GM12878 (cell line): Measurements from ENCODE around the gene TLX1.

Source experiments
- BRCA1 ChIP-seq: IDR thresholded peaks from 2 replicates; pipeline ENCODE4 v1.6.1; 2011; ENCODE audit warnings: low read depth, low read length, improper control_type of control experiment
- CTCF ChIP-seq, 3 experiments: IDR thresholded peaks in 2 of 3; conservative IDR thresholded peaks in 1 of 3; 2 replicates each; pipeline ENCODE4 v1.5.1; 2011; ENCODE audit warnings: low read depth in 3 of 3, low read length in 3 of 3, mild to moderate bottlenecking in 3 of 3, control low read depth in 2 of 3, moderate library complexity in 2 of 3, inconsistent platforms in 1 of 3, mixed read lengths in 1 of 3; ENCODE audit not compliant: control insufficient read depth in 2 of 3, insufficient read depth in 1 of 3; ENCODE audit errors: extremely low read depth in 1 of 3
- DPF2 ChIP-seq: fragments of 450-650 bp; IDR thresholded peaks from 2 replicates; pipeline ENCODE4 v1.6.1; 2017; ENCODE audit warnings: mild to moderate bottlenecking
- E2F8 ChIP-seq: fragments of 450-650 bp; IDR thresholded peaks from 2 replicates; pipeline ENCODE4 v1.6.1; 2018; ENCODE audit warnings: mild to moderate bottlenecking, low read depth, moderate library complexity; ENCODE audit not compliant: partially characterized antibody
- E4F1 ChIP-seq: fragments of 450-650 bp; IDR thresholded peaks from 2 replicates; pipeline ENCODE4 v1.6.1; 2018; ENCODE audit warnings: borderline replicate concordance, mild to moderate bottlenecking; ENCODE audit not compliant: partially characterized antibody
- EZH2 ChIP-seq: IDR thresholded peaks from 2 replicates; pipeline ENCODE4 v1.6.1; 2012; ENCODE audit warnings: low read depth, mild to moderate bottlenecking, control low read depth, inconsistent platforms, low read length, borderline replicate concordance; ENCODE audit not compliant: control insufficient read depth
- GABPA ChIP-seq: IDR thresholded peaks from 2 replicates; pipeline ENCODE4 v1.6.1; 2014; ENCODE audit warnings: antibody characterized with exemption, low read depth, mild to moderate bottlenecking, inconsistent platforms
- POLR2A ChIP-seq: IDR thresholded peaks from 2 replicates; pipeline ENCODE4 v1.6.1; 2011; ENCODE audit warnings: low read depth, mild to moderate bottlenecking, low read length
- YBX1 ChIP-seq: fragments of 450-650 bp; IDR thresholded peaks from 2 replicates; pipeline ENCODE4 v1.6.1; 2016; ENCODE audit warnings: antibody characterized with exemption
- ZNF274 ChIP-seq: IDR thresholded peaks from one replicate; pipeline ENCODE4 v1.8.0; 2011; ENCODE audit not compliant: insufficient read length, insufficient read depth
- TF ChIP-seq, protein P1 (sequence below): fragments of 450-650 bp; formaldehyde crosslinking; IDR thresholded peaks from 2 replicates; pipeline ENCODE4 v1.5.0; 2022; ENCODE audit warnings: mild to moderate bottlenecking, missing genetic modification characterization

DNA sequence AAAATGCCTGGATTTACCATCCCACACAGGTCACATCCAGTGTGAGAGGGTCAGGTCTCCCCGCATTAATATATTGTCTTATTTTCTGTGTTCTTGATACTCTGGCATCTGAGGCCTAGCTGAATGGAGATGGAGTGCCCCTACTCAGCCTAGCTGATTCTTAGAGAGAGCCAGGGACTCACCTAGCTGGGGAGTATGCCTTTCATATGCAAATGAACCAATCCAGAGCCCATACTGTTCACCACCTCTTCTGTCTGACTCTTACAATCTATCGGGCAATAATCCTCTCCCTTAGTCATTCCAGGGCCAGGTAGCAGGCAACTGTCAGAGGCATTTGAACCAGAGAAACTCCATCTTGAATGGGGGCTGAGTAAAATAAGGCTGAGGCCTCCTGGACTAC, 51.8 kb downstream of the TLX1 start:
- TF ChIP-seq, protein P1, sequence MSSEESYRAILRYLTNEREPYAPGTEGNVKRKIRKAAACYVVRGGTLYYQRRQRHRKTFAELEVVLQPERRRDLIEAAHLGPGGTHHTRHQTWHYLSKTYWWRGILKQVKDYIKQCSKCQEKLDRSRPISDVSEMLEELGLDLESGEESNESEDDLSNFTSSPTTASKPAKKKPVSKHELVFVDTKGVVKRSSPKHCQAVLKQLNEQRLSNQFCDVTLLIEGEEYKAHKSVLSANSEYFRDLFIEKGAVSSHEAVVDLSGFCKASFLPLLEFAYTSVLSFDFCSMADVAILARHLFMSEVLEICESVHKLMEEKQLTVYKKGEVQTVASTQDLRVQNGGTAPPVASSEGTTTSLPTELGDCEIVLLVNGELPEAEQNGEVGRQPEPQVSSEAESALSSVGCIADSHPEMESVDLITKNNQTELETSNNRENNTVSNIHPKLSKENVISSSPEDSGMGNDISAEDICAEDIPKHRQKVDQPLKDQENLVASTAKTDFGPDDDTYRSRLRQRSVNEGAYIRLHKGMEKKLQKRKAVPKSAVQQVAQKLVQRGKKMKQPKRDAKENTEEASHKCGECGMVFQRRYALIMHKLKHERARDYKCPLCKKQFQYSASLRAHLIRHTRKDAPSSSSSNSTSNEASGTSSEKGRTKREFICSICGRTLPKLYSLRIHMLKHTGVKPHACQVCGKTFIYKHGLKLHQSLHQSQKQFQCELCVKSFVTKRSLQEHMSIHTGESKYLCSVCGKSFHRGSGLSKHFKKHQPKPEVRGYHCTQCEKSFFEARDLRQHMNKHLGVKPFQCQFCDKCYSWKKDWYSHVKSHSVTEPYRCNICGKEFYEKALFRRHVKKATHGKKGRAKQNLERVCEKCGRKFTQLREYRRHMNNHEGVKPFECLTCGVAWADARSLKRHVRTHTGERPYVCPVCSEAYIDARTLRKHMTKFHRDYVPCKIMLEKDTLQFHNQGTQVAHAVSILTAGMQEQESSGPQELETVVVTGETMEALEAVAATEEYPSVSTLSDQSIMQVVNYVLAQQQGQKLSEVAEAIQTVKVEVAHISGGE (CRISPR knock-in tag): no peak
- TF ChIP-seq E2F8 (no peak), GABPA (no peak), CTCF (IDR thresholded peaks at IDR 0.05 in 2 of 3, conservative IDR thresholded peaks at IDR 0.05 in 1 of 3; ENCODE audit: control insufficient read depth in 2 of 3, extremely low read depth in 1 of 3, insufficient read depth in 1 of 3, low read depth in 3 of 3, low read length in 3 of 3) (no peak), YBX1 (no peak), POLR2A (no peak), E4F1 (no peak), EZH2 (no peak), ZNF274 (no peak), BRCA1 (no peak), DPF2 (no peak)
